Mesendoderm (in vitro differentiated cells): ENCODE data around the gene CHD6.

Experiments used
- DNase-seq: peaks from one replicate; pipeline ENCODE4 v3.0.0; 2013
- H2AK5ac ChIP-seq: 2 replicates; pipeline ENCODE4 v1.6.1; 2013; ENCODE audit warnings: low read length, inconsistent platforms
- H2BK120ac ChIP-seq: 2 replicates; pipeline ENCODE4 v1.6.1; 2013; ENCODE audit warnings: low read depth, mild to moderate bottlenecking, low read length, moderate library complexity, mixed read lengths
- H2BK15ac ChIP-seq: replicated peaks from 2 replicates; pipeline ENCODE4 v1.6.1; 2013; ENCODE audit warnings: low read depth, mild to moderate bottlenecking, moderate library complexity
- H2BK5ac ChIP-seq: 2 replicates; pipeline ENCODE4 v1.6.1; 2013; ENCODE audit warnings: low read length, inconsistent platforms
- H3K18ac ChIP-seq: 2 replicates; pipeline ENCODE4 v1.6.1; 2013; ENCODE audit warnings: mild to moderate bottlenecking, low read length, mixed read lengths
- H3K23ac ChIP-seq: one replicate; pipeline ENCODE4 v1.6.1; 2013; ENCODE audit warnings: low read length
- H3K27ac ChIP-seq: 2 replicates; pipeline ENCODE4 v1.5.1; 2013; ENCODE audit warnings: low read depth, mild to moderate bottlenecking, inconsistent platforms, low read length, moderate library complexity
- H3K27me3 ChIP-seq: 2 replicates; pipeline ENCODE4 v1.6.1; 2013; ENCODE audit warnings: low read length, control low read depth, mild to moderate bottlenecking, inconsistent platforms; ENCODE audit not compliant: insufficient read depth, poor library complexity
- H3K36me3 ChIP-seq: 2 replicates; pipeline ENCODE4 v1.6.1; 2013; ENCODE audit warnings: low read length, inconsistent platforms; ENCODE audit not compliant: control insufficient read depth, insufficient read depth
- H3K4ac ChIP-seq: one replicate; pipeline ENCODE4 v1.6.1; 2013; ENCODE audit warnings: low read depth, mild to moderate bottlenecking, low read length, moderate library complexity
- H3K4me1 ChIP-seq: 2 replicates; pipeline ENCODE4 v1.6.1; 2013; ENCODE audit warnings: low read depth, low read length, inconsistent platforms; ENCODE audit not compliant: control insufficient read depth
- H3K4me2 ChIP-seq: 2 replicates; pipeline ENCODE4 v1.6.1; 2013; ENCODE audit warnings: low read length
- H3K4me3 ChIP-seq: 2 replicates; pipeline ENCODE4 v1.5.1; 2013; ENCODE audit warnings: mild to moderate bottlenecking, low read length
- H3K56ac ChIP-seq: one replicate; pipeline ENCODE4 v1.6.1; 2013; ENCODE audit warnings: low read length
- H3K79me1 ChIP-seq: 2 replicates; pipeline ENCODE4 v1.6.1; 2013; ENCODE audit warnings: low read length, inconsistent platforms
- H3K79me2 ChIP-seq: 2 replicates; pipeline ENCODE4 v1.6.1; 2013; ENCODE audit warnings: mild to moderate bottlenecking, low read length; ENCODE audit not compliant: control insufficient read depth, insufficient read depth
- H3K9ac ChIP-seq: 2 replicates; pipeline ENCODE4 v1.6.1; 2013; ENCODE audit warnings: low read length, inconsistent platforms
- H4K5ac ChIP-seq: one replicate; pipeline ENCODE4 v1.6.1; 2013; ENCODE audit warnings: low read length
- H4K8ac ChIP-seq: one replicate; pipeline ENCODE4 v1.6.1; 2013; ENCODE audit warnings: low read depth, mild to moderate bottlenecking, control low read depth, low read length, moderate library complexity
- WGBS: extraction: QIAGEN DNeasy Blood & Tissue Kit; methylation state at CpG from one replicate; pipeline ENCODE4 v1.1.7; 2013; ENCODE audit warnings: low lambda C conversion rate, missing lambda C conversion rate; ENCODE audit not compliant: insufficient coverage; ENCODE audit errors: extremely low coverage; 5-methylcytosine and 5-hydroxymethylcytosine counted together

The CHD6 gene

GRCh38 chr20:41480054-41480770, 138.0 kb downstream of the CHD6 start:
- Histone ChIP-seq H3K36me3 (peaks cover 7% of the 10 kb centered on the region), H4K8ac (no peak overlapping the region), H3K4me3 (no peak overlapping the region), H3K27ac (no peak overlapping the region), H3K79me2 (no peaks in the 10 kb centered on the region), H3K23ac (no peak overlapping the region), H2BK120ac (no peak overlapping the region), H3K18ac (no peak overlapping the region), H3K4me1 (peaks cover 4% of the 10 kb centered on the region), H2AK5ac (no peak overlapping the region), H3K4ac (no peak overlapping the region), H4K5ac (no peak overlapping the region), H2BK15ac (no peak overlapping the region), H3K56ac (no peak overlapping the region), H2BK5ac (no peak overlapping the region), H3K27me3 (no peaks in the 10 kb centered on the region), H3K4me2 (no peak overlapping the region), H3K9ac (no peak overlapping the region), H3K79me1 (no peaks in the 10 kb centered on the region)
- whole genome bisulfite sequencing: no CpG with 5 or more reads among the region's 2 CpGs
- DNase-seq: no peak

GRCh38 chr20:41479113-41479512, 139.1 kb downstream of the CHD6 start:
- no peak overlapping the region for H3K56ac ChIP-seq
- no peak overlapping the region for H4K8ac ChIP-seq
- no peaks in the 10 kb centered on the region for H3K79me1 ChIP-seq
- H4K5ac ChIP-seq: no peak overlapping the region
- peaks cover 4% of the 10 kb centered on the region for H3K4me1 ChIP-seq
- H3K18ac ChIP-seq: no peak overlapping the region
- peaks cover 4% of the 10 kb centered on the region for H3K36me3 ChIP-seq
- H3K4me3 ChIP-seq: no peak overlapping the region
- H2BK5ac ChIP-seq: no peak overlapping the region
- H3K27ac ChIP-seq: no peak overlapping the region
- no peak overlapping the region for H3K23ac ChIP-seq
- no peak overlapping the region for H2BK15ac ChIP-seq
- WGBS: no CpG with 5 or more reads among the region's 1 CpG
- no peak overlapping the region for H2BK120ac ChIP-seq
- H3K27me3 ChIP-seq: no peaks in the 10 kb centered on the region
- H2AK5ac ChIP-seq: no peak overlapping the region
- no peak for DNase-seq
- no peak overlapping the region for H3K4ac ChIP-seq
- H3K79me2 ChIP-seq: no peaks in the 10 kb centered on the region
- no peak overlapping the region for H3K4me2 ChIP-seq
- H3K9ac ChIP-seq: no peak overlapping the region

GRCh38 chr20:41478026-41478425, 140.2 kb downstream of the CHD6 start:
- Histone ChIP-seq H2BK5ac (no peak overlapping the region), H4K5ac (no peak overlapping the region), H3K4ac (no peak overlapping the region), H3K27me3 (no peaks in the 10 kb centered on the region), H3K27ac (no peak overlapping the region), H3K4me2 (no peak overlapping the region), H4K8ac (no peak overlapping the region), H3K4me1 (peaks cover 4% of the 10 kb centered on the region), H3K79me1 (no peaks in the 10 kb centered on the region), H2BK120ac (no peak overlapping the region), H3K18ac (no peak overlapping the region), H3K56ac (no peak overlapping the region), H2BK15ac (no peak overlapping the region), H3K4me3 (no peak overlapping the region), H3K79me2 (no peaks in the 10 kb centered on the region), H3K9ac (no peak overlapping the region), H3K36me3 (no peaks in the 10 kb centered on the region), H2AK5ac (no peak overlapping the region), H3K23ac (no peak overlapping the region)
- no CpG with 5 or more reads among the region's 1 CpG for WGBS
- no peak for DNase-seq

- H2BK120ac ChIP-seq: no peak overlapping the region
- H3K36me3 ChIP-seq: no peaks in the 10 kb centered on the region
- H3K4me3 ChIP-seq: no peak overlapping the region
- no peak overlapping the region for H3K4me2 ChIP-seq
- no peak overlapping the region for H4K8ac ChIP-seq
- no CpG with 5 or more reads among the region's 1 CpG for WGBS
- no peak overlapping the region for H3K23ac ChIP-seq
- no peak overlapping the region for H3K9ac ChIP-seq
- H3K18ac ChIP-seq: no peak overlapping the region
- no peak overlapping the region for H4K5ac ChIP-seq
- H3K56ac ChIP-seq: no peak overlapping the region
- H3K27ac ChIP-seq: no peak overlapping the region
- H3K79me1 ChIP-seq: no peaks in the 10 kb centered on the region
- H3K79me2 ChIP-seq: no peaks in the 10 kb centered on the region
- H2BK5ac ChIP-seq: no peak overlapping the region
- H3K27me3 ChIP-seq: no peaks in the 10 kb centered on the region
- H2BK15ac ChIP-seq: no peak overlapping the region
- no peak overlapping the region for H3K4ac ChIP-seq
- no peak for DNase-seq
- peaks cover 4% of the 10 kb centered on the region for H3K4me1 ChIP-seq
- no peak overlapping the region for H2AK5ac ChIP-seq
Measured at GRCh38 chr20:41476446-41476845, 141.7 kb downstream of the CHD6 start.

- Histone ChIP-seq H3K23ac (no peak overlapping the region), H2BK15ac (no peak overlapping the region), H3K9ac (no peak overlapping the region), H3K27ac (no peak overlapping the region), H3K27me3 (no peaks in the 10 kb centered on the region), H3K79me2 (no peaks in the 10 kb centered on the region), H3K4ac (no peak overlapping the region), H3K56ac (no peak overlapping the region), H3K79me1 (no peaks in the 10 kb centered on the region), H2BK5ac (no peak overlapping the region), H3K18ac (no peak overlapping the region), H3K4me3 (no peak overlapping the region), H4K8ac (no peak overlapping the region), H2AK5ac (no peak overlapping the region), H3K36me3 (no peaks in the 10 kb centered on the region), H3K4me1 (peaks cover 4% of the 10 kb centered on the region), H2BK120ac (no peak overlapping the region), H4K5ac (no peak overlapping the region), H3K4me2 (no peak overlapping the region)
- DNase-seq: no peak
Measured at GRCh38 chr20:41476013-41476441, 142.2 kb downstream of the CHD6 start.

- no peak overlapping the region for H3K27ac ChIP-seq
Measured at GRCh38 chr20:41475503-41475902, 142.7 kb downstream of the CHD6 start.

More at GRCh38 chr20:41475503-41475902, 142.7 kb downstream of the CHD6 start:
- WGBS: no CpG with 5 or more reads among the region's 1 CpG
- Histone ChIP-seq H3K9ac (no peak overlapping the region), H3K56ac (no peak overlapping the region), H3K18ac (no peak overlapping the region), H3K4me1 (peaks cover 4% of the 10 kb centered on the region), H4K5ac (no peak overlapping the region), H3K4me2 (no peak overlapping the region), H3K36me3 (no peaks in the 10 kb centered on the region), H4K8ac (no peak overlapping the region), H3K4me3 (no peak overlapping the region), H3K79me1 (no peaks in the 10 kb centered on the region), H3K4ac (no peak overlapping the region), H2AK5ac (no peak overlapping the region), H3K27me3 (no peaks in the 10 kb centered on the region), H3K79me2 (no peaks in the 10 kb centered on the region), H2BK120ac (no peak overlapping the region), H2BK5ac (no peak overlapping the region), H2BK15ac (no peak overlapping the region), H3K23ac (no peak overlapping the region)
- DNase-seq: no peak
